NCI-H2196 treated with DMSO at 0.1 percent for 48 hours (cell line): ENCODE results near the gene NR6A1.

Experiments
- DNase-seq: peaks from one replicate; lab custom pipeline; 2025; ENCODE audit not compliant: unreplicated experiment; lab: John Stamatoyannopoulos, UW

The NR6A1 gene

DNA sequence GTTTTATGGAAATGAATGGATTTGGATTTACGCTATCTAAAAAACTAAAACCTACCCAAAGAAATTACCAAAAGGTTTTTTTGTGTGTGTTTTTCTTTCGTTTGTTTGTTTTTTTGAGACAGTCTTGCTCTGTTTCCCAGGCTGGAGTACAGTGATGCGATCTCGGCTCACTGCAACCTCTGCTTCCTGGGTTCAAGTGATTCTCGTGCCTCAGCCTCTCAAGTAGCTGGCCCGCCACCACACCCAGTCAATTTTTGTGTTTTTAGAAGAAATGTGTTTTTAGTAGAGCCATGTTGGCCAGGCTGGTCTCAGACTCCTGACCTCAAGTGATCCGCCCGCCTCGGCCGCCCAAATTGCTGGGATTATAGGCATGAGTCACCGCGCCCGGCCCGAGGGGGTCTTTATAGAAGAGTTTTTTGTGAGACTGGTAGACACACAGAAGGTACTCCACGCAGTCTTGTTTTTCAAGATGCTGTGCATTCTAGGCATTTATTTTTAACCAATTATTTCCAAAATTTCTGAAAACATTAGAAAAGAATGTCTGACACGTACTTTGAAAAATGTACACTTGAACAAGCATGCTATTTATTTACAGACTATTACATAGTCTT lies 75.7 kb downstream of the NR6A1 start:
- no peak for DNase-seq

DNA sequence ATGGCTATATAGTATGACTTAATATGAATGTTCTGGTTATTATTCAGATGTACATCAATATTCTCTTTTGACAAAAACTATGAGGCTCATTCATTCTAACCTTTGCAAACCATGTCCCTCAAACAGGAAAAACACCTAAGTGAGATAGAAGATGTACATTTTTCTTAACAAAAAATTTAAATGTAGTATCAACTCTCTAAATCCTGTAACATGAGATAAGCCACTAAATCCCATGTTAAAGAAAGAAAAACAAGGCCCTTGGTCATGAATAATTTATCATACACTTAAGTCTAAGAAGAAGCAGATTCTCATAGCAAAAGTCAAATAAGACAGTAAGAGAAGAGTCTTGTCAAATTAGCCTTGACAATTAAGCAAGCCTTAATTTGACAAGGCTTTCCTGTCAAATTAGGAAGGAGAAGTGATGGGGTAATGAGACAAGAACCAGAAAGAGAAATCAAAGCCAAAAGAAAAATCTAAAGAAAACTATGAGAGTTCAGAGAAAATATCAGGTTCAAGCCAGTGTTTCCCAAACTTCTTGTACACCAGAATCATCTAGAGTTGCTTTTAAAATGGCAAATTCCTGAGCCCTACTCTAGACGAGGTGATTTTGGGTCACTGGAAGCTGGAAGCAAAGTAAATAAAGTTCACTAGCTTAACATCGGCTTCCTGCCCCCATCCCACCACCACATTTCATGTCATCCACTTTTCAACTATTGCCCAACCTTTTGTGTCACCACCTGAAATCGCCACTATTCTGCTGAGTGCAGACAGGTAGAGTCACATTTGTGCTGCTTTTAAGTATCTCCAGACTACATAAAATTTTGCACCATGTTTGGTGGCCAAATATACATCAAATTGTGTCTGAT lies 76.5 kb downstream of the NR6A1 start:
- no peak for DNase-seq

- no peak for DNase-seq
Observed at GRCh38 chr9:124693403-124693802, 77.7 kb downstream of the NR6A1 start.

- no peak for DNase-seq
Observed at GRCh38 chr9:124688238-124688904, 82.7 kb downstream of the NR6A1 start.

DNA sequence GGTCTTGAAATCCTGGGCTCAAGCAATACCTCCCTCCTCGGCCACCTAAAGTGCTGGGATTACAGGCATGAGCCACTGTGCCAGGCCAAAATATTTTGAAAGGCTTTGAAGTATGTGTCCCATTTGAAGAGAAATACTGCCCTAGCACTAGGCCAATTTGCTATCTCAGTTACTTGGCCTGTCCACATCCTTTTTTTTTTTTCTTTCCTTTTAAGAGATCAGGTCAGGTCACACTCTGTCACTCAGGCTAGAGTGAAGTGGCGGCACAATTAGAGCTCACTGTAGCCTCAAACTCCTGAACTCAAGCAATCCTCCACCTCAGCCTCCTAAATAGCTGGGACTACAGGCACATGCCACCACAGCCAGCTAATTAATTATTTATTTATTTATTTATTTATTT lies 84.2 kb downstream of the NR6A1 start:
- DNase-seq = no peak

GRCh38 chr9:124685217-124685616 lies 85.9 kb downstream of the NR6A1 start:
- no peak for DNase-seq

DNA sequence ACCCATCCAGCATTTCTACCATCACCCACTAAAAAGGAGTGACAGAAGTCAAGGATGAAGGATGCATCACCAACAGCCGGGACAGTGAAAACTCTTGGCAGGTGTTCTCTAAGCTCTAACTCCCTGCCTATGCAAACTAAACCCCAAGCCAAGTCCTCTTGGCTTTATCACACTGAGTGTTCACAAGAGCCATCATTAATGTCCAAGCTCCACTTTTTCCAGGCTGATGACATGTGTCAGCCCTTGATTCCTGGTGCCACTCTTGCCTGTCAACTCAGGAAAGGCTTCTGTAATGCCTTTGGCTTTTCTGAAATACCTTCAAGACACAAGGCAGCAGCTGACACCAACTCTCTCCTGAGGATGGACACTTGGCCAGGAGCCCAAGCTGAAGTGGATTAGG lies 86.9 kb downstream of the NR6A1 start:
- no peak for DNase-seq

DNA sequence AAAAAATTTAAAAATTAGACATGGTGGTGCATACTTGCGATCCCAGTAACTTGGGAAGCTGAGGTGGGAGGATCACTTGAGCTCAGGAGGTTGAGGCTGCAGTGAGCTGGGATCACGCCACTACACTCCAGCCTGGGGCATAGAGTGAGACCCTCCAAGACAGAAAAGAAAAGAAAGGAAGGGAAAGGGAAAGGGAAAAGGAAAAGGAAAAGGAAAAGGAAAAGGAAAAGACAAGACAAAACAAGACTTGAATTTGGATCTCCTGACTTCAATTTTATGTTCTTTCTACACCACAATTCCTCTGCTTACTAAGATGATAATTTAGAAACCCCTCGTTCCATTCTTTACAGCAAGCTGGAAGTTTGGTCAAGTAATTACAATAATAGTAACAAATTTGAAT lies 88.1 kb downstream of the NR6A1 start:
- no peak for DNase-seq

GRCh38 chr9:124680714-124681390 lies 90.3 kb downstream of the NR6A1 start:
- DNase-seq = no peak

DNA sequence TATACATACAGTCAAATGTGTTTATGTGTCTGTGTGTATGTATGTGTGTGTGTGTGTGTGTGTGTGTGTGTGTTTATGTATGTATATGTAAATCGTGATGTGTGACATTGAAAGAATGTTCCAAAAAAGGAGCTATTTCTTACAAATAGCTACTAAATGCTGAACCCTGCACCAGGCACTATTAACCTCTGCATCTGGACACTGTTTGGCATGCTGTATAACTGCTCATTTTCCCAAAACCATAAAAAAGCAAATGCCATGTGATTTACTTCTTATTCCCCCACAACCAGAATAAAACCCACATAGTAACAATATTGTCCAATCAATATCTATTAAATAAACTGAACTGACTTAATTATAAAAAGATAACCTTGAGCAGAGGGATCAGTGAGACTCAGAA lies 91.1 kb downstream of the NR6A1 start:
- no peak for DNase-seq

DNA sequence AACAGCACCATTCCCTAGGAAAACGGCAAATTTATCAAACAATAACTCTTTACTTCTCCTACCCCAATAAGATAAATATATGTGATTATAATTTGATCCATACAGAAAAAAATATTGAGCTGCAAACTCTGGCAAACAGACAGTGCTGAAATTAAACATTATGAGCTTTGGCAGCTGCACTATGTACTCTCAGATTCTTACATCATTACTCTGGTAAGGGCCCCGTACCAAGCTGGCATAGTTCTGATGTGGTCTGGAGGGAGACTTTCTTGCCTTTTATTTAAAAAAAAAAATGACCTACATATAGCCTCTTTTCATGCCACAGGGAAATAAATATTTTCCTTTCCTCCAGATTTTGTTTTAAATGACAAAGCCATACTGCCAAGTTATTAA lies 95.0 kb downstream of the NR6A1 start:
- no peak for DNase-seq

GRCh38 chr9:124675261-124676158 lies 95.6 kb downstream of the NR6A1 start:
- DNase-seq = no peak

DNA sequence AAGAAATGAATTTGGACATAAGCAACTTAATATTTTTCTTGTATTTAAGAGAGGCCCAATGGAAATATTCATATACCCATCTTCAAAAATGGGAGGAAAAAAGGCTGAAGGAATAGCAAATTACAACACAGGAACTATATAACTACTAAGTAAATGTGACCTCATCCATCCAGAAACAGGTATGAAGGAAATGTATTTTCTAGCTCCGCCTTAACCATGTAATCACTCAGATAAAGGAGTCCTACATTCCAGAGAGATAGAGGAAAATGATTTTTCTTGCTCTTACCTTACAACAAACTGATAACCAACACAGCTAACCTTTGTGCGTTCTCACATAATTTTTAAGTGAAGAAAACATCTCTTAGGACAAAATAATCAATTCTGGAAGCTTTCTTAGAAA lies 96.5 kb downstream of the NR6A1 start:
- no peak for DNase-seq

DNA sequence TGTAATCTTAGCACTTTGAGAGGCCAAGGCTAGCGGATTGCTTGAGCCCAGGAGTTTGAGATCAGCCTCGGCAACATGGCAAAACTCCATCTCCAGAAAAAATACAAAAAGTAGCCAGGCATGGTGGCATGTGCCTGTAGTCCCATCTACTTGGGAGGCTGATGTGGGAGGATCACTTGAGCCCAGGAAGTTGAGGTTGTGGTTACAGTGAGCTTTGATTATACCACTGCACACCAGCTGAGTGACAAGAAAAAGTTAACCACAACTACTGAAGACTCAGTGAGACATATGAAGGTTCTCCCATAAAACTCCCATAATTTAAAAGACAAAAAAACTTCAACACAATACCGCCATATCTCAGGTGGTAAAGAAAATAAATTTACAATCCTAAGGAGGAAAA lies 98.0 kb downstream of the NR6A1 start:
- no peak for DNase-seq

- no peak for DNase-seq
Observed at GRCh38 chr9:124671861-124672260, 99.2 kb downstream of the NR6A1 start.

GRCh38 chr9:124666642-124667041 lies 104.5 kb downstream of the NR6A1 start:
- DNase-seq = no peak

DNA sequence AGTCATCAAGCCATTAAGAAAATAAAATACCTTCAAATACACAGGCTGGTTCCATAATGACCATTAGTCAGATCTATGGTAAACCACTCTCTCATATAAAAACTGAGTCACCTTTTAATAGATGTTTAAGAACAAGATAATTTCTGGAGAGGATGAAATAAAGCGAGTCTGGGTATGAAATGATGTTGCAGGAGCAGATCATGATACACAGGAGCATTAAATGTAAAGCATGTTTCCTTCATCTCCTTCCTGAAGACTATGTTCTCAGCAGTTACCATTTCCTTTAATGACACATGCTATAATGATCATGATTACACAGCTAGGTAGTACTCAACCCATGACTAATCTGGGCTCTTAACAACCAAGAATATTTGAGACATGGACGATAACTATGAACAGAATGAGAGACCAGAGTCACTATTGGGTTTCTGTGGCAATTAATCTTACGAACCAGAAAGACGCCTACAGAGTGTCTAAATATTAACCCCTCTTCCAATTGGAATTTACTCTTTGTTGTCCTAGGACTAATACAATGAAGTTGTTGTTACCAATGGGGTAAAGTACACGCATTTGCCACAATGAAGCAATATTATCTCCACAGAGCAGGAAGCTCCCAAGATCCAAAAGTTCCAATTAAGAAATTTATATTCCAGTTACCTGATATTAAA lies 105.6 kb downstream of the NR6A1 start:
- no peak for DNase-seq

DNA sequence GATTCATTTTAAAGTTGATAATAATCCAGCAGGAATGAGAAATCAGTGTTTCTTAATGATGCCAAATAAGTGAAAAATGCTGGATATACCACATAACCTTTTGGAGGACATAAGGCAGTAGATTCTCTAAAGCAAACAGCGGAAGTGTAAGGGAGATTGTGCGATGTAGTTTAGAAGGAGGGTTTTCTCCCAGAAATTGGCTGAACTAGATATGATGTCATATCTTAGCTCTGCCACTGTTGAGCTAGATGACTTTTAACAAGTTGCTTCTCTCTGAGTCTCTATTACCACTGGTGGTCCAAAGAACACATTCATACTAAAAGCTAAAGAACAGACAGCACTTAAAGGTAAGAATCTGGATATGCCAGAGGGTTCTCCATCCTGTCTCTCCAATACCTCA lies 107.0 kb downstream of the NR6A1 start:
- no peak for DNase-seq

- DNase-seq = no peak
Observed at GRCh38 chr9:124663046-124663961, 107.8 kb downstream of the NR6A1 start.
